ENCODE measurements around the gene FAM120B.

The FAM120B gene

DNA sequence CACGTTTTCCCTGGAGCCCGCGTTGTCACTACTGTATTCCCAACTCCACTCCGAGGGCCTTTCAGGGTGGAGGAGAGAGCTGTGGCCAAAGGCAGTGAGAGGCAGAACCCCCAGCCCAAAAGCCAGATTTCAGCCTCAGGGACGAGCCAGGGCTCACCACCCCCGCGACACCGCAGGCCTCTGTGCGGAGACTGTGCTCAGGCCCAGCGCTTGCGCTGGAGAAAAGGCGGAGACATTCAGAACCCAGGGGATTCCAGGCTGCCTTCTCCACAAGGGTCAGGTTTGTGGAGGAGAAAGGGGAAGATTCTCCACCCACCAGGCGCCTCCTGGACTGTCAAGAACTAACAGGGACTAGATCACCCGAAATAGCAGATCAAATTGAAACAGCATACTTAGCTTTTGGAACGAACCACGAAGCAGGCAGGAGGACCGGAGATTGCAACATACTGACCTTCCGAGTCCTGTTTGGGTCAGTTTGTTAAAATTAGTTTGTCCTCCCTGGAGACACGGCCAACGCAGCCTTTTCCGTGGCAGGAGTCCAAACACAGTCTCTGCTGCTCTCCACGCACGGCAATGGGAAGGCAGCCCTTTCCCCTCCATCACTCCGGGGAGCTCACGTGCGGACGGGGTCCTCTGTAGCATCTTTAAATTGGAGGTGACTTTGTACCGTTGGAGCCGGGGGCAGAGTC lies 30.0 kb upstream of the FAM120B start:
- Histone ChIP-seq H3K4me3 (replicated peaks; ENCODE audit: insufficient read depth, low read length) (no peak overlapping the region), H3K27me3 (ENCODE audit: insufficient read depth, poor library complexity, severe bottlenecking) (peaks cover 2% of the 10 kb centered on the region), H3K27ac (replicated peaks) (no peak overlapping the region)
- DNase-seq (ENCODE audit: low read depth in 1 of 2, low spot score in 1 of 2) = no peak
- TF ChIP-seq POLR2AphosphoS5 (IDR thresholded peaks at IDR 0.05; ENCODE audit: low read depth) = no peak
- TF ChIP-seq, protein P1, sequence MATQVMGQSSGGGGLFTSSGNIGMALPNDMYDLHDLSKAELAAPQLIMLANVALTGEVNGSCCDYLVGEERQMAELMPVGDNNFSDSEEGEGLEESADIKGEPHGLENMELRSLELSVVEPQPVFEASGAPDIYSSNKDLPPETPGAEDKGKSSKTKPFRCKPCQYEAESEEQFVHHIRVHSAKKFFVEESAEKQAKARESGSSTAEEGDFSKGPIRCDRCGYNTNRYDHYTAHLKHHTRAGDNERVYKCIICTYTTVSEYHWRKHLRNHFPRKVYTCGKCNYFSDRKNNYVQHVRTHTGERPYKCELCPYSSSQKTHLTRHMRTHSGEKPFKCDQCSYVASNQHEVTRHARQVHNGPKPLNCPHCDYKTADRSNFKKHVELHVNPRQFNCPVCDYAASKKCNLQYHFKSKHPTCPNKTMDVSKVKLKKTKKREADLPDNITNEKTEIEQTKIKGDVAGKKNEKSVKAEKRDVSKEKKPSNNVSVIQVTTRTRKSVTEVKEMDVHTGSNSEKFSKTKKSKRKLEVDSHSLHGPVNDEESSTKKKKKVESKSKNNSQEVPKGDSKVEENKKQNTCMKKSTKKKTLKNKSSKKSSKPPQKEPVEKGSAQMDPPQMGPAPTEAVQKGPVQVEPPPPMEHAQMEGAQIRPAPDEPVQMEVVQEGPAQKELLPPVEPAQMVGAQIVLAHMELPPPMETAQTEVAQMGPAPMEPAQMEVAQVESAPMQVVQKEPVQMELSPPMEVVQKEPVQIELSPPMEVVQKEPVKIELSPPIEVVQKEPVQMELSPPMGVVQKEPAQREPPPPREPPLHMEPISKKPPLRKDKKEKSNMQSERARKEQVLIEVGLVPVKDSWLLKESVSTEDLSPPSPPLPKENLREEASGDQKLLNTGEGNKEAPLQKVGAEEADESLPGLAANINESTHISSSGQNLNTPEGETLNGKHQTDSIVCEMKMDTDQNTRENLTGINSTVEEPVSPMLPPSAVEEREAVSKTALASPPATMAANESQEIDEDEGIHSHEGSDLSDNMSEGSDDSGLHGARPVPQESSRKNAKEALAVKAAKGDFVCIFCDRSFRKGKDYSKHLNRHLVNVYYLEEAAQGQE (IDR thresholded peaks at IDR 0.05; ENCODE audit: insufficient replicate concordance, low read depth) = no peak

DNA sequence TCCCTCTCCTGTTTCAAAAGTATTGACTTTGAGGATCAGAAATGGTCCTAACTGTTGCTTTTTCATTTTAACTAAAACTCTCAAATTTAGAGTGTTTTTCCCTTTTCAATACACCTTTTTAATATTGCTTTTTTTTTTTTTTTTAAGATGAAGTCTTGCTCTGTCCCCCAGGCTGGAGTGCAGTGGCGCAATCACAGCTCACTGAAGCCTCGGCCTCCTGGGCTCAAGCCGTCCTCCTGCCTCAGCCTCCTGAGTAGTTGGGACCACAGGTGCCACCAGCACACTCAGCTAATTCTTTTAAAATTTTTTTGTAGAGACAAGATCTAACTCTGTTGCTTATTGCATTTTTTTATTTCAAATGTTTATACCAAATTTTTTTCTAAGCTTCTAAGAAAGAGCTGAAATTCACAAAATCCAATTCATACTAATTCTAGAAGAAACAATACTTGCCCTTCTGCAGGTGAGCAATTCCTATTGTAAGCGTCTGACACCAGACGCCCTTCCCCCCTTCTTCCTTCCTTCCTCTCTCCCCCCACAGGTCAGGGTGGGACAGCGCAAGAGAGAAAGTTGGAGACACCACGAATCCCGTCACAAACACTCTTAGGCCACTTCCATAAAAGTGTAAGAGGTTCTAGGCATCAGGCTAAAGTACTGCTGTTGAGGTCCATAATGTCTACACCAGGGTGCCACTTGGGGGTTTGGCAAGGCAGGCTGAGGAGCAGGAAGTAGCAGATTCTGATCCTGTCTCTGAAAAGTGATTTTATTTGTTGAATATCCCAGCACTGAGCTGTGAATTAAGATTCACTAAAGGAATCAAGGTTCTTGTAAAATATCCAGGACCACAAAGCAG lies 28.4 kb upstream of the FAM120B start:
- no peaks in the 10 kb centered on the region for H3K27me3 ChIP-seq (ENCODE audit: insufficient read depth, poor library complexity, severe bottlenecking)
- TF ChIP-seq, protein P1 (IDR thresholded peaks at IDR 0.05; ENCODE audit: insufficient replicate concordance, low read depth) = no peak
- TF ChIP-seq POLR2AphosphoS5 (IDR thresholded peaks at IDR 0.05; ENCODE audit: low read depth) = no peak
- no peak for TF ChIP-seq SPI1 (IDR thresholded peaks at IDR 0.05; ENCODE audit: borderline replicate concordance, low read depth)
- TF ChIP-seq, protein P2, sequence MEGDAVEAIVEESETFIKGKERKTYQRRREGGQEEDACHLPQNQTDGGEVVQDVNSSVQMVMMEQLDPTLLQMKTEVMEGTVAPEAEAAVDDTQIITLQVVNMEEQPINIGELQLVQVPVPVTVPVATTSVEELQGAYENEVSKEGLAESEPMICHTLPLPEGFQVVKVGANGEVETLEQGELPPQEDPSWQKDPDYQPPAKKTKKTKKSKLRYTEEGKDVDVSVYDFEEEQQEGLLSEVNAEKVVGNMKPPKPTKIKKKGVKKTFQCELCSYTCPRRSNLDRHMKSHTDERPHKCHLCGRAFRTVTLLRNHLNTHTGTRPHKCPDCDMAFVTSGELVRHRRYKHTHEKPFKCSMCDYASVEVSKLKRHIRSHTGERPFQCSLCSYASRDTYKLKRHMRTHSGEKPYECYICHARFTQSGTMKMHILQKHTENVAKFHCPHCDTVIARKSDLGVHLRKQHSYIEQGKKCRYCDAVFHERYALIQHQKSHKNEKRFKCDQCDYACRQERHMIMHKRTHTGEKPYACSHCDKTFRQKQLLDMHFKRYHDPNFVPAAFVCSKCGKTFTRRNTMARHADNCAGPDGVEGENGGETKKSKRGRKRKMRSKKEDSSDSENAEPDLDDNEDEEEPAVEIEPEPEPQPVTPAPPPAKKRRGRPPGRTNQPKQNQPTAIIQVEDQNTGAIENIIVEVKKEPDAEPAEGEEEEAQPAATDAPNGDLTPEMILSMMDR (IDR thresholded peaks at IDR 0.05; ENCODE audit: insufficient read depth, low read length) = no peak
- TF ChIP-seq GABPA (IDR thresholded peaks at IDR 0.05; ENCODE audit: low read depth) = no peak
- DNase-seq (ENCODE audit: low read depth in 1 of 2, low spot score in 1 of 2) = peak in 1 of 2 experiments; percentile 14
- H3K27ac ChIP-seq (replicated peaks) = no peak overlapping the region; the same call in 1 of the 2 replicates
- no peak overlapping the region for H3K4me3 ChIP-seq (replicated peaks; ENCODE audit: insufficient read depth, low read length)

DNA sequence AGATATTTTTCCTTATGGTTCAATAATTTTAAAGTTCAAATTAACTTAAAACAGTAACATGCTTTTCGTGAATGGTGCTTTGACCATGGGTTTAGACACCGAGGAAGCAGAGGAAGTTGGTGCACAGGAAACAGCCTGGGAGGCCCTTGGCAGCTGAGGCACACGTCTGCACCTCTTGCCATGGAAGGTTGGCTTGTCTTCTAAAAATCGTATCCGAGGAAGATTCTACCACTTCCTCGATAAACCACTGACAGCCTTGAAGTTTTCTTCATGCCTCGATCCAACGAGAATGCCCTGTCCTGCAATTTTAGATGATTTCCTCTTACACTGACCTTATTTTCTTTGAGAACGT lies 27.8 kb upstream of the FAM120B start:
- peak in 1 of 2 experiments; percentile 63 for DNase-seq (ENCODE audit: low read depth in 1 of 2, low spot score in 1 of 2)
- Histone ChIP-seq H3K27ac (replicated peaks) (no peak overlapping the region; the same call in 1 of the 2 replicates), H3K4me3 (replicated peaks; ENCODE audit: insufficient read depth, low read length) (no peak overlapping the region), H3K27me3 (ENCODE audit: insufficient read depth, poor library complexity, severe bottlenecking) (no peaks in the 10 kb centered on the region)
- no peak for TF ChIP-seq POLR2AphosphoS5 (IDR thresholded peaks at IDR 0.05; ENCODE audit: low read depth)
- TF ChIP-seq GABPA (IDR thresholded peaks at IDR 0.05; ENCODE audit: low read depth) = peak; percentile 69
- TF ChIP-seq, protein P2 (IDR thresholded peaks at IDR 0.05; ENCODE audit: insufficient read depth, low read length) = no peak
- TF ChIP-seq, protein P1 (IDR thresholded peaks at IDR 0.05; ENCODE audit: insufficient replicate concordance, low read depth) = no peak
- TF ChIP-seq SPI1 (IDR thresholded peaks at IDR 0.05; ENCODE audit: borderline replicate concordance, low read depth) = no peak

Data from HL-60 (cell line).